NCI-H1694 (cell line): ENCODE measurements around the gene CPSF7.
"Not testable (repeated sequence)": the region's sequence is repeated elsewhere in the genome, so short reads cannot be mapped to it uniquely, and the experiment has no call there.

ENCODE experiments used
- DNase-seq: peaks from one replicate; lab custom pipeline; 2025; lab: John Stamatoyannopoulos, UW

The CPSF7 gene

GRCh38 chr11:61384271-61385242 is 45.2 kb downstream of the CPSF7 start:
- DNase-seq, result no peak

- DNase-seq, result not testable (repeated sequence)
These were observed 45.9 kb downstream of the CPSF7 start for GRCh38 chr11:61383859-61384258.

- DNase-seq, result no peak
These were observed 48.9 kb downstream of the CPSF7 start for GRCh38 chr11:61380884-61381283.

GRCh38 chr11:61378713-61379313 is 51.0 kb downstream of the CPSF7 start:
- DNase-seq, result no peak

GRCh38 chr11:61377461-61378160 is 52.2 kb downstream of the CPSF7 start:
- no peak for DNase-seq

GRCh38 chr11:61375761-61376108 is 54.0 kb downstream of the CPSF7 start:
- no peak for DNase-seq

- DNase-seq, result no peak
These were observed 56.9 kb downstream of the CPSF7 start for GRCh38 chr11:61372659-61373420.

- no peak for DNase-seq
These were observed 59.3 kb downstream of the CPSF7 start for GRCh38 chr11:61370349-61371005.

GRCh38 chr11:61369372-61370348 is 60.1 kb downstream of the CPSF7 start:
- DNase-seq, result no peak

GRCh38 chr11:61368646-61369045 is 61.1 kb downstream of the CPSF7 start:
- no peak for DNase-seq

GRCh38 chr11:61367406-61367805 is 62.4 kb downstream of the CPSF7 start:
- no peak for DNase-seq

- no peak for DNase-seq
These were observed 65.6 kb downstream of the CPSF7 start for GRCh38 chr11:61364012-61364675.

GRCh38 chr11:61362542-61362875 is 67.3 kb downstream of the CPSF7 start:
- no peak for DNase-seq

- DNase-seq, result peak; percentile 87
These were observed 67.8 kb downstream of the CPSF7 start, which contains the start of the genes CYB561A3 and TMEM138 for GRCh38 chr11:61361741-61362541. CYB561A3 (minus strand) TSS chr11:61361882; CDS start chr11:61356713, 5,169 bp downstream. TMEM138 (plus strand) TSS chr11:61362374; CDS start chr11:61364391, 2,017 bp downstream.

GRCh38 chr11:61361237-61361740 is 68.5 kb downstream of the CPSF7 start:
- DNase-seq, result no peak

- DNase-seq, result no peak
These were observed 70.3 kb downstream of the CPSF7 start for GRCh38 chr11:61359516-61359915.

- DNase-seq, result no peak
These were observed 71.2 kb downstream of the CPSF7 start for GRCh38 chr11:61358566-61358965.

GRCh38 chr11:61357894-61358239 is 71.9 kb downstream of the CPSF7 start:
- DNase-seq, result no peak
